GM04504 (cell line): ENCODE data around the gene SSH3.

Source experiments
- DNase-seq: peaks from one replicate; pipeline ENCODE4 v3.0.0-alpha.2; 2012; ENCODE audit warnings: low read depth

Gene SSH3

GRCh38 chr11:67349036-67349435 is 45.7 kb downstream of the SSH3 start:
- no peak for DNase-seq

- DNase-seq: no peak
Observed at GRCh38 chr11:67349457-67349856, 46.1 kb downstream of the SSH3 start.

GRCh38 chr11:67349928-67350465 is 46.7 kb downstream of the SSH3 start:
- DNase-seq: no peak

- no peak for DNase-seq
Observed at GRCh38 chr11:67351275-67352005, 48.1 kb downstream of the SSH3 start.

- no peak for DNase-seq
Observed at GRCh38 chr11:67352546-67353316, 49.4 kb downstream of the SSH3 start.

GRCh38 chr11:67353317-67354074 is 50.2 kb downstream of the SSH3 start, which contains the start of gene POLD4:
TSS of gene POLD4 (minus strand) at chr11:67353546. CDS start at chr11:67353399, 147 bp downstream.
- DNase-seq: peak; percentile 92

GRCh38 chr11:67354075-67355022 is 51.0 kb downstream of the SSH3 start:
- DNase-seq: peak; percentile 94

- DNase-seq: no peak
Observed at GRCh38 chr11:67355023-67355793, 51.9 kb downstream of the SSH3 start.

- no peak for DNase-seq
Observed at GRCh38 chr11:67355794-67356386, 52.6 kb downstream of the SSH3 start.

GRCh38 chr11:67356387-67356863 is 53.1 kb downstream of the SSH3 start:
- no peak for DNase-seq

- DNase-seq: no peak
Observed at GRCh38 chr11:67356864-67357561, 53.7 kb downstream of the SSH3 start.

GRCh38 chr11:67357831-67358670 is 54.7 kb downstream of the SSH3 start:
- no peak for DNase-seq
